MV-4-11 (cell line): Measurements from ENCODE around the gene LDAF1.

Experiments used
- DNase-seq: peaks from one replicate; lab custom pipeline; 2025; lab: John Stamatoyannopoulos, UW

LDAF1 gene

DNA sequence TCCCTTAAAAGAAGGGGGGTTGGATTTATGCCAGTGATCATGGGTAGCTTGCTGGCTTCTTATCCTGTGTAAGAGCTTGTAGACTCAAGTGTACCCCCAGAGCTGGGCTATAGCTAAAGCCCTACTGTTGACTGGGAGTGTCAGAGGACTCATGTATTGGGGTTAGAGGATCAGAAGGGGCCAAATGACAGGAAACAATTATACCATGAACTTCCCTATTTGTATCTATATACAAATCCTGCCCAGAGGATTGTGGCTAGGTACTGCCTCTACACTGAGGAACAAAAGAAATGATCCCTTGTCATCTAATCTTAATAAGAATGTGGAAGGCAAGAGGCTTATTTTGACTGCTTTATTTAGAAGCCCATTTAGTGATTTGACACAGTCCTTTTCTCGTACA is 38.6 kb downstream of the LDAF1 start:
- DNase-seq, result peak; percentile 70

DNA sequence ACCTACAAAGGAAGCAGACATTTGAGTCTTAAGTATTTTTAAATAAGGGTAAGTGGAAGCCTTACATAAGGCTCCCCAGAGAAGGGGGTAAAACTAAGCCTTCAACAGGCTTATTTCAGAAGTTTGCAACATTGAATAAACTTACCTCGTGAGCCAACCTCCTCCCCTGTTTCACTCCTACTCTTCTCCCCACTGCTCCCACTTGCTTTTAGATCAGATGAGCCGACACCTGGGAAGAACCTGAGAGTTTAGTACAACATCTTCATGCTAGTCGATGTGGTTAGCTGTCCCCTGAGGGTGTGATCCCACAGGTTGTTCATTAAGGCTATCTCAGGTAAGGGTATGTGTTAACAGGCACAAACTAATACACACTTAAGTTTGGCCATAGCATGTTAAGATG is 39.1 kb downstream of the LDAF1 start:
- DNase-seq, result no peak

GRCh38 chr16:21199607-21200218 is 41.2 kb downstream of the LDAF1 start:
- no peak for DNase-seq

DNA sequence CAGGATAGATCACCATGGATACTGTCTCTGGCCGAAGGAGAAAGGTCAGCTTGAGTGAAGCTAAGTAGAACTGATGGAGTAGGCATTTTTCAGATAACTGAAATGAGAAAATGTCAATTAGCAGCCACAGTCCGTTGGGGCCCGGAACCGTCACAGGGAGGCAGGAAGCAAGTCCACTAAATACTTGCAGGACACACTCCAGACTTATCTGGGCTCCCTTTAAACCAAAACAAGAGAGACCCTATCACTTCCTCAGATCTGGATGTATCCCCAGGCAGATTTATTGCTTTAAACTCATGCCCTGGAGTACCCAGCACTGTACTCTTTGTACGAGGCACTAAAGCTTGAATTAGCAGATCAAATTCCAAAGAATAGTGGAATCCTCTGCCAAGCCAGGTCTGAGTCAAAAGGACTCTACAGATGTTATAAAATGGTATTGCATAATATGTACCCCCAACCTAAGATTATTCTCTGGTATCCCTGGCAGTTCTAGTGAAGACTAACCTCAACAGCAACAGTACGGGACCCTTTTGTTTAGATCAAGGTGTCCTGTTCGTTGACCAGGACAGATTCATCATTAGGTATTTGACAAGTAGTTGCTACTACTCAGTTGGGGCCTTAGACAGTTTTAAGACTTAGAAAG is 44.8 kb downstream of the LDAF1 start:
- DNase-seq, result no peak

DNA sequence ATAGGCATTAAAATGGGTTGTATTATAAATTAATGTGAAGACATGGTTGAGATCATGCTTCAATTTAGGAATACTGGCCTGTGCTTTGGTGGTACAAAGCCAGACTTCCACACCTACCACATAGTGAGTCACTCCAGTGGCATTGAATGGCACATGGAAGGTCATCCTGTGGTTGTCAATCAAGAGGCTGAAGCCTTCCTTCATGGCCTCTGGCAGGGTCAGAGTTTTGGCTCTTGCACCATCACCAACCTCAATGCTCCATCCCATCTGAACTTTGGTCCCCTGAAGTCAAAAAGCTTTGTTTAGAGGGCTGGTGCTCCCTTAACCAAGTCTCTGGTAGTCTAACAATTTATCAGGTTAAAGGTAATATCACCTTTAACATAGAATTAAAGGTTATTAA is 46.8 kb downstream of the LDAF1 start:
- DNase-seq, result no peak

DNA sequence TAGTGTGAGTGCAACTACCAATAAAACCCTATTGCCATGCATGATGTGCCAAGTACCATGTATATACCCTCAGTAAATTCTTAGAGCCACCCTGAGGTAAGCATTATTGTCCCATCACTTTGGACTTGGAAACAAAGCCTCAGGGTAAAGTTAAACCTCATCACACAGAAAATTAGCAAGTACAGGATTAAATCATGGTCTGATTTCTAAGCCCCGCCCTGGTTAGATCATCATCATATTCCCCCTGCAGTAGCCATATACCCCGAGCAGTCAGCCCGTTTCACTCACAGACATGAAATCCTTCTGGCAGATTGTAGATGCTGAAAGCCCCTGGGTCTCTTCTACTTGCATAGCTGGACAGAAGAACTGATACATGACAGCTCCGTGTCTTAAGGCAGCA is 48.1 kb downstream of the LDAF1 start:
- DNase-seq, result no peak

GRCh38 chr16:21208446-21209230 is 50.2 kb downstream of the LDAF1 start:
- DNase-seq, result no peak

- DNase-seq, result no peak
These were observed 53.0 kb downstream of the LDAF1 start, which contains the start of gene ZP2 for GRCh38 chr16:21211486-21211885. Gene ZP2 (minus strand): TSS chr16:21211574. CDS start chr16:21211547, 27 bp downstream.

GRCh38 chr16:21214086-21214485 is 55.6 kb downstream of the LDAF1 start:
- no peak for DNase-seq

GRCh38 chr16:21217121-21217520 is 58.6 kb downstream of the LDAF1 start:
- no peak for DNase-seq

DNA sequence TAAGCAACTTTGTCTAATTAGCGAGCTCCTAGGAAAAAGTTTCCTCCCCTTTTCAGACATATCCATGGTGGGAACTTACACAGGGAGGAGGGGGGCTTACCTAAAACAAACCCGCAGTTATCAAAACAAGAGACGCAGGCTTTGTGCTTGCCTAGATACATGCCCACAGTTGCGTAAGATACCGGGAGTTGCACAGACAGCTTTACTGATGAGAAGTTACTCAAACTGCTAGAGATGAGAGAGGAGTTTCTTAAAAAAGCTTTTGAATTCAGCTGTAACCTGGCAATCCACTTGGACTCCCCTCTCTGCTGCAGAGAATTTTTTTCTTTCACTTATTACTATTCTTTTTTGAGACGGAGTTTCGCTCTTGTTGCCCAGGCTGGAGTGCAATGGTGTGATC is 59.7 kb downstream of the LDAF1 start:
- peak; percentile 12 for DNase-seq

DNA sequence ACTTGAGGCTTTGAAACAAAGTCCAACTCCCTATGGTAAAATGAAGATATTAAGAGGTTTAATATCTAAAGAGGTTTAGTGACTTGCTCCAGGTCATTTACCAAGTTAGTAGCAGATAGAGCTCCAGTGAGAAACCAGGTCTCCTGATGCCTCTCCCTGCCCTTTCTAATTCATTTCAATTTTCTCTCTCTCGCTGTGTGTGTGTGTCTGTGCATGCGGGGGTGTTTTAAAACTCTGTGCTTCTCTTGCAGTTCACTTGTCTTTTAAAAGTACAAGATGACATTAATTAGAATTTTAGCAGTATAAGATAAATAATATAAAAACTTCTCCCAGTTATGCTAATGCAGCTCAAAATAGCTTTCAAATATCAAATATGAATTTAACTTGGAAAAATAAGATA is 61.1 kb downstream of the LDAF1 start:
- DNase-seq, result no peak

- DNase-seq, result no peak
These were observed 64.2 kb downstream of the LDAF1 start for GRCh38 chr16:21222495-21223337.

DNA sequence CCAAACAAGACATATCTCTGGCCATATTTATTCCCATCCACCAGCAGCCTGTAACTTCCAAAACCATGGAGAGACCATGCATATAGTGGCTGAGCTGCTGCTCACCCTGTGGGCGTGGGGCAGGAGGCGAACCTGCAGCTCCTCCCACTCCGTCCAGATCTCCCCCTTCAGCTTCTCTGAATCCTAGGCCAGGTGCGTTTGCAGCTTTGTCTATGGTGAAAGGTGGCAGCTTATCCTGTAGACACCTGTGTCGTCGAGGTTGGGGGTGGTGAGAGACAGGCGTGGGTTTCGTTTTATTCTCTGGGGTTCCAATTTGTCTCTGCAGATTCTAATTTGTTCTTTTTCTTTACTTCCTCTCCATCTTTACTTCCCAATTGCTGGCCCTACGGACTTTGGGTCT is 65.3 kb downstream of the LDAF1 start:
- DNase-seq, result no peak

GRCh38 chr16:21224800-21225199 is 66.3 kb downstream of the LDAF1 start:
- DNase-seq, result no peak

DNA sequence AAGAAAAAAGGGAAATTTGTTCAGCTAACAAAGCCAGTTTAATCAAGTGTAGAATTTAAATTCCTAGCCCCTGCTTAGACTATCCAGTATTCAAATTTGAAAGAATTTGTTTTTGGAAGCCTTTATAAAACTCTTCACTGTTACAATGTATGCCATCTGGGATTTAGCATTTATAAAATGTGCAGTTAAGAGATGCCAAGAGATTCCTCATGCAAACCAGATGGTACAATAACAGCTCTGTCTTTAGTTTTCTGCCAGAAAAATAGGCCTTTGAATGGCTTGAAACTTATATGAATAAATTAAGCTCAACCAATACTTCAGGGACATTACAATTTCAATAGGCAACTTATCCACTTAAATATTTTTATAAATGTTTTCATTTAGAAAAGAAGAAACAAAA is 68.3 kb downstream of the LDAF1 start:
- DNase-seq, result no peak

GRCh38 chr16:21227866-21228265 is 69.4 kb downstream of the LDAF1 start:
- no peak for DNase-seq

GRCh38 chr16:21228361-21228872 is 69.9 kb downstream of the LDAF1 start:
- no peak for DNase-seq
